B cell (primary cell): ENCODE results near the gene HBS1L. TPM values are rescaled to one million over a fixed set of nuclear protein-coding genes. Genes with fewer than 3 reads are reported as not detected.

ENCODE experiments used
- ATAC-seq: fragments of 200-7000 bp; cut with Tn5 transposase; one replicate; pipeline ENCODE4 v1.10.0; 2021; ENCODE audit warnings: low read depth, mild to moderate bottlenecking, moderate number of reproducible peaks, moderate library complexity
- CTCF ChIA-PET: fragments of 350-600 bp; sonication (Branson Sonifier 250); formaldehyde crosslinking; loops from one replicate; lab custom pipeline; 2021; ENCODE audit warnings: antibody characterized with exemption, inconsistent platforms; lab: Charles Lee
- POLR2A ChIA-PET: fragments of 350-600 bp; sonication (Branson Sonifier 250); formaldehyde crosslinking; loops from one replicate; lab custom pipeline; 2021; ENCODE audit warnings: antibody characterized with exemption; lab: Charles Lee
- DNase-seq: peaks from one replicate; pipeline ENCODE4 v3.0.0; 2013
- H2AFZ ChIP-seq: 2 replicates; pipeline ENCODE4 v1.6.1; 2012; ENCODE audit warnings: mild to moderate bottlenecking, low read depth, low read length; ENCODE audit not compliant: insufficient read depth, poor library complexity, severe bottlenecking
- H3K27ac ChIP-seq, 2 donors: 1 replicate in 1 of 2; 2 replicates in 1 of 2; pipeline ENCODE4 v1.5.1; 2012 to 2013; ENCODE audit warnings: low read length in 2 of 2, mild to moderate bottlenecking in 2 of 2, moderate library complexity in 1 of 2
- H3K27me3 ChIP-seq, 4 experiments: fragments of 200-600 bp in 1 of 4; sonication (generic) in 1 of 4; replicated peaks in 1 of 4; 1 replicate in 2 of 4; 2 replicates in 2 of 4; pipeline versions ENCODE4 v1.6.1 to v1.7.0; 2013 to 2016; ENCODE audit warnings: low read length in 3 of 4, mild to moderate bottlenecking in 2 of 4, mixed read lengths in 1 of 4, moderate library complexity in 1 of 4; ENCODE audit not compliant: insufficient read depth in 4 of 4, control insufficient read depth in 3 of 4; ENCODE audit errors: control extremely low read depth in 1 of 4
- H3K36me3 ChIP-seq, 2 experiments: replicated peaks in 1 of 2; 1 replicate in 1 of 2; 2 replicates in 1 of 2; pipeline versions ENCODE4 v1.6.1 to v1.7.1; 2013; ENCODE audit warnings: low read length in 1 of 2; ENCODE audit not compliant: insufficient read depth in 2 of 2, control insufficient read depth in 1 of 2; ENCODE audit errors: control extremely low read depth in 1 of 2, extremely low read depth in 1 of 2
- H3K4me1 ChIP-seq, 2 donors: fragments of 200-600 bp in 1 of 2; sonication (generic) in 1 of 2; 1 replicate in 1 of 2; 2 replicates in 1 of 2; pipeline versions ENCODE4 v1.5.1 to v1.6.1; 2013 to 2017; ENCODE audit warnings: low read length in 2 of 2; ENCODE audit not compliant: control insufficient read depth in 2 of 2, insufficient read depth in 2 of 2
- H3K4me2 ChIP-seq: replicated peaks from 2 replicates; pipeline ENCODE3; 2012; ENCODE audit warnings: mild to moderate bottlenecking, low read depth, low read length; ENCODE audit not compliant: poor library complexity, severe bottlenecking
- H3K4me3 ChIP-seq, 5 experiments: fragments of 200-600 bp in 1 of 5; sonication (generic) in 1 of 5; 1 replicate in 3 of 5; 2 replicates in 2 of 5; pipeline versions ENCODE4 v1.5.1 to v1.7.0; 2011 to 2016; ENCODE audit warnings: low read length in 4 of 5, mild to moderate bottlenecking in 4 of 5, low read depth in 2 of 5, control low read depth in 1 of 5, moderate library complexity in 1 of 5; ENCODE audit not compliant: insufficient read depth in 1 of 5; ENCODE audit errors: control extremely low read depth in 1 of 5, extremely low read depth in 1 of 5
- H3K79me2 ChIP-seq: fragments of 200-600 bp; sonication (generic); one replicate; pipeline ENCODE4 v1.6.0; 2016; ENCODE audit warnings: low read length; ENCODE audit not compliant: control insufficient read depth, insufficient read depth
- H3K9ac ChIP-seq: fragments of 200-600 bp; sonication (generic); 2 replicates; pipeline ENCODE4 v1.6.1; 2017; ENCODE audit warnings: mild to moderate bottlenecking, low read length, moderate library complexity
- H3K9me3 ChIP-seq, 3 donors: one replicate each; pipeline versions ENCODE4 v1.6.1 to v1.7.1; 2013; ENCODE audit warnings: low read length in 2 of 3; ENCODE audit not compliant: control insufficient read depth in 2 of 3, insufficient read depth in 1 of 3; ENCODE audit errors: control extremely low read depth in 1 of 3
- H4K20me1 ChIP-seq: 2 replicates; pipeline ENCODE4 v1.6.0; 2012; ENCODE audit warnings: mild to moderate bottlenecking, low read length; ENCODE audit not compliant: insufficient read depth, control insufficient read depth, poor library complexity, severe bottlenecking
- H3K27ac Mint-ChIP-seq: one replicate; pipeline ENCODE4 v1.8.0; 2021; ENCODE audit warnings: mixed read lengths
- H3K27me3 Mint-ChIP-seq: one replicate; pipeline ENCODE4 v1.8.0; 2021; ENCODE audit warnings: mixed read lengths
- H3K4me1 Mint-ChIP-seq: one replicate; pipeline ENCODE4 v1.8.0; 2021; ENCODE audit warnings: mixed read lengths
- H3K4me3 Mint-ChIP-seq: one replicate; pipeline ENCODE4 v1.8.0; 2021; ENCODE audit warnings: mixed read lengths
- H3K9me3 Mint-ChIP-seq: one replicate; pipeline ENCODE4 v1.8.0; 2022; ENCODE audit warnings: mixed read lengths; ENCODE audit not compliant: insufficient read depth
- EZH2 ChIP-seq: IDR thresholded peaks from 2 replicates; pipeline ENCODE4 v1.6.1; 2012; ENCODE audit warnings: borderline replicate concordance, low read depth, mild to moderate bottlenecking, moderate library complexity, low read length; ENCODE audit not compliant: insufficient read depth, poor library complexity, severe bottlenecking
- WGBS: methylation state at CpG from one replicate; pipeline ENCODE4 v1.1.5; 2013; ENCODE audit warnings: missing lambda C conversion rate; ENCODE audit not compliant: insufficient coverage; 5-methylcytosine and 5-hydroxymethylcytosine counted together
- intact Hi-C: fragments of 100-400 bp; cut with micrococcal nuclease; formaldehyde crosslinking; loops from one replicate; pipeline ENCODE4 v1.10.0; 2022
- polyA plus RNA-seq: library from polyadenylated mRNA; depleted of rRNA; stranded (reverse); fragments of >200 nt; gene quantifications from 2 replicates; pipeline ENCODE4 v1.2.3, GENCODE V29; 2012
- total RNA-seq, 2 donors: library from RNA; stranded (reverse); fragments of 120-200 nt in 1 of 2; gene quantifications; 1 replicate in 1 of 2; 2 replicates in 1 of 2; pipeline versions ENCODE4 v1.2.3 to v1.2.4, GENCODE V29; 2013 to 2022
- TF ChIP-seq, protein P1 (sequence below): fragments of 200-600 bp; IDR thresholded peaks from one replicate; pipeline ENCODE4 v1.8.0; 2022; ENCODE audit warnings: antibody characterized with exemption, mild to moderate bottlenecking

The HBS1L gene
- total and polyA plus RNA-seq, 2 donors (not counting 1 experiment from before 2014, with no cell fraction given) = 10.3 to 58.2 TPM

DNA sequence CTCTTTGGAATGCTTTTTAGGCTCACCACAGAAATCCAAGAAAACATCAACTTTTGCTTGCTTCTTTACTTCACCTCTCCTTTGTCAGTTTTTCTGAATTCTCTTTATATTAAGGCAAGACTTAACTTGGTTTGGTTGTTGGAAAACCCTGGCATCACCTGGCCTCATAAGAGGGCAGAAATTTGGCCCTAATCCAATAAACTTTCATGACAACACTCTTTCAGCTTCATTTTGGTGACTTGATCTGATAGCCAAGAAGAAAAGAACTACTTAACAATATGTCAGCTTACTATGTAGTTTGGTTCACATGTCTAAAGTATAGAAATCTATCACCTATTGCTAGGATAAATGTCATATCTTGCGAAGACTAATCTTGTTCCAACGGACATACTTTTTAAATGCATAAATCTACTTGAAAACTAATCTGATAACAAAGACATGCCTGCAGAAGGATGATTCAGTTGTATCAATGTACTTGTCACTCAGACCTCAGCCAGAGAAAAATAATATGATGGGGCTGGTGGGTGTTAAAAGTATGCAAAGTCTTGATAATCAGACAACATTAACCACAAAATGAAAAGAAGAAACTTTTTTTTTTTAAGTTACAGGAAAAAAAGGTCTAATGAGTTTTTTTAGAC, 19.3 kb upstream of the HBS1L start:
- no peaks in the 10 kb centered on the region for H3K9me3 Mint-ChIP-seq
- no peak overlapping the region for H2AFZ ChIP-seq
- H3K27ac ChIP-seq = no peak overlapping the region
- no peaks in the 10 kb centered on the region for H3K4me1 Mint-ChIP-seq
- no peaks in the 10 kb centered on the region for H3K36me3 ChIP-seq
- intact Hi-C loops = no loop called here
- peaks cover 3% of the 10 kb centered on the region for H3K27me3 Mint-ChIP-seq
- H3K9ac ChIP-seq = no peak overlapping the region
- H3K4me1 ChIP-seq = no peaks in the 10 kb centered on the region
- ChIA-PET CTCF (no interaction called here), POLR2A (no interaction called here)
- H3K79me2 ChIP-seq = no peaks in the 10 kb centered on the region
- TF ChIP-seq, protein P1, sequence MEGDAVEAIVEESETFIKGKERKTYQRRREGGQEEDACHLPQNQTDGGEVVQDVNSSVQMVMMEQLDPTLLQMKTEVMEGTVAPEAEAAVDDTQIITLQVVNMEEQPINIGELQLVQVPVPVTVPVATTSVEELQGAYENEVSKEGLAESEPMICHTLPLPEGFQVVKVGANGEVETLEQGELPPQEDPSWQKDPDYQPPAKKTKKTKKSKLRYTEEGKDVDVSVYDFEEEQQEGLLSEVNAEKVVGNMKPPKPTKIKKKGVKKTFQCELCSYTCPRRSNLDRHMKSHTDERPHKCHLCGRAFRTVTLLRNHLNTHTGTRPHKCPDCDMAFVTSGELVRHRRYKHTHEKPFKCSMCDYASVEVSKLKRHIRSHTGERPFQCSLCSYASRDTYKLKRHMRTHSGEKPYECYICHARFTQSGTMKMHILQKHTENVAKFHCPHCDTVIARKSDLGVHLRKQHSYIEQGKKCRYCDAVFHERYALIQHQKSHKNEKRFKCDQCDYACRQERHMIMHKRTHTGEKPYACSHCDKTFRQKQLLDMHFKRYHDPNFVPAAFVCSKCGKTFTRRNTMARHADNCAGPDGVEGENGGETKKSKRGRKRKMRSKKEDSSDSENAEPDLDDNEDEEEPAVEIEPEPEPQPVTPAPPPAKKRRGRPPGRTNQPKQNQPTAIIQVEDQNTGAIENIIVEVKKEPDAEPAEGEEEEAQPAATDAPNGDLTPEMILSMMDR = no peak
- no peak for TF ChIP-seq EZH2
- H3K4me3 ChIP-seq = no peak overlapping the region
- no CpG with 5 or more reads among the region's 2 CpGs for WGBS
- DNase-seq (no peak), ATAC-seq (no peak)
- H3K27me3 ChIP-seq = no peaks in the 10 kb centered on the region
- no peak overlapping the region for H3K27ac Mint-ChIP-seq
- no peak overlapping the region for H3K4me3 Mint-ChIP-seq
- H3K4me2 ChIP-seq = no peak overlapping the region
- no peaks in the 10 kb centered on the region for H4K20me1 ChIP-seq
- H3K9me3 ChIP-seq = no peaks in the 10 kb centered on the region

DNA sequence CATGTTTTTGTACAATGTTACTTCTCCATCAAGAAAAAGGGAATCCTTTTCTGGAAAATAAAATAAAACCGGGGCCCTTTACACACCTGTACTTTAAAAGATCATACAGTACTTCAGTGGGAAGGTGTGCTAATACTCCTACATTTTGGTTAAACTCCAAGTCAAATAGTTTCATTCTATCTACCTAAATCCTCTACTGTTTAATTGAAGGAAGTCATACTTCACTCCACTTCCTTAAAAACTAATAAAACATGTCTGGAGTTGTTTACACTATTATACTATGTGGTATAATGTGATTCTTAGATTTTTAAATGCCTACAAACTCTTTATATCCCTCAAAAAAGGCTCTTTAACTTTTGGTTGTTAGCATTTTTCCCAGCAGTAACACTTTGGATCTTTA, 18.6 kb upstream of the HBS1L start:
- ATAC-seq (no peak), DNase-seq (no peak)
- no peaks in the 10 kb centered on the region for H3K4me1 ChIP-seq
- intact Hi-C loops = no loop called here
- H3K4me3 Mint-ChIP-seq = no peak overlapping the region
- ChIA-PET CTCF (no interaction called here), POLR2A (no interaction called here)
- no peak overlapping the region for H3K9ac ChIP-seq
- no peak overlapping the region for H3K27ac ChIP-seq
- no peak overlapping the region for H2AFZ ChIP-seq
- no peaks in the 10 kb centered on the region for H4K20me1 ChIP-seq
- no peak overlapping the region for H3K4me3 ChIP-seq
- no peaks in the 10 kb centered on the region for H3K27me3 ChIP-seq
- TF ChIP-seq EZH2 = no peak
- TF ChIP-seq, protein P1 = no peak
- H3K27ac Mint-ChIP-seq = no peak overlapping the region
- H3K9me3 ChIP-seq = no peaks in the 10 kb centered on the region
- no peak overlapping the region for H3K4me2 ChIP-seq
- H3K9me3 Mint-ChIP-seq = no peaks in the 10 kb centered on the region
- H3K36me3 ChIP-seq = no peaks in the 10 kb centered on the region
- no peaks in the 10 kb centered on the region for H3K79me2 ChIP-seq
- H3K27me3 Mint-ChIP-seq = peaks cover 3% of the 10 kb centered on the region
- no peaks in the 10 kb centered on the region for H3K4me1 Mint-ChIP-seq
- no CpG with 5 or more reads among the region's 1 CpG for WGBS
